HepG2 (cell line): Measurements from ENCODE around the gene SIAH1. TPM values are rescaled to one million over a fixed set of nuclear protein-coding genes. Genes with fewer than 3 reads are reported as not detected.

Source experiments
- DNMT3B ChIP-seq: conservative IDR thresholded peaks from 2 replicates; pipeline ENCODE4 v1.6.1; 2016; ENCODE audit warnings: missing biosample characterization, control low read depth
- HNF4G ChIP-seq, 2 experiments: sonication (generic) in 1 of 2; formaldehyde crosslinking in 1 of 2; IDR thresholded peaks; 2 replicates each; pipeline versions ENCODE4 v1.4.0 to v1.6.1; 2011 to 2020; ENCODE audit warnings: borderline replicate concordance in 2 of 2, low read depth in 2 of 2, mild to moderate bottlenecking in 2 of 2, low read length in 1 of 2, missing genetic modification reagents in 1 of 2, moderate library complexity in 1 of 2
- KAT8 ChIP-seq: IDR thresholded peaks from 2 replicates; pipeline ENCODE4 v1.6.1; 2016; ENCODE audit warnings: missing genetic modification reagents, missing compliant biosample characterization
- RCOR2 ChIP-seq: IDR thresholded peaks from 2 replicates; pipeline ENCODE4 v1.6.1; 2016; ENCODE audit warnings: missing biosample characterization, missing genetic modification reagents
- ZNF138 ChIP-seq: sonication (generic); formaldehyde crosslinking; IDR thresholded peaks from 2 replicates; pipeline ENCODE4 v1.5.0; 2020; ENCODE audit warnings: mild to moderate bottlenecking, low read depth, missing genetic modification reagents
- ZNF160 ChIP-seq: sonication (generic); formaldehyde crosslinking; IDR thresholded peaks from 2 replicates; pipeline ENCODE4 v1.8.0; 2022; ENCODE audit warnings: mild to moderate bottlenecking, inconsistent platforms, missing genetic modification reagents
- ZNF652 ChIP-seq: IDR thresholded peaks from 2 replicates; pipeline ENCODE4 v1.6.1; 2016; ENCODE audit warnings: low read depth, borderline replicate concordance
- polyA plus RNA-seq, 8 experiments: library from polyadenylated mRNA; depleted of rRNA in 3 of 8; stranded (reverse) in 7 of 8; unstranded in 1 of 8; fragments of >200 nt; fragmentation: Illumina TruSeq in 4 of 8; extraction: Trizol in 4 of 8; gene quantifications; 2 replicates each; pipeline versions ENCODE4 v1.2.1 to v1.2.3, GENCODE V29; 2011 to 2016; ENCODE audit warnings: low read depth in 4 of 8, missing spikeins in 1 of 8, mixed read lengths in 1 of 8; ENCODE audit not compliant: insufficient read depth in 1 of 8
- total RNA-seq, 5 experiments: library from RNA; depleted of rRNA; stranded (reverse); fragments of >200 nt; fragmentation: Illumina TruSeq; extraction: Trizol; gene quantifications; 2 replicates each; pipeline ENCODE4 v1.2.3, GENCODE V29; 2016; ENCODE audit warnings: low read depth in 1 of 5
- TF ChIP-seq, protein P1 (sequence below): sonication (generic); formaldehyde crosslinking; IDR thresholded peaks from 2 replicates; pipeline ENCODE4 v1.5.0; 2020; ENCODE audit warnings: mild to moderate bottlenecking, missing genetic modification reagents
- TF ChIP-seq, protein P2 (sequence below): sonication (generic); formaldehyde crosslinking; IDR thresholded peaks from 2 replicates; pipeline ENCODE4 v1.4.0; 2020; ENCODE audit warnings: missing genetic modification reagents, mild to moderate bottlenecking, borderline replicate concordance
- TF ChIP-seq, protein P3 (sequence below): sonication (generic); formaldehyde crosslinking; IDR thresholded peaks from 2 replicates; pipeline ENCODE4 v1.5.1; 2020; ENCODE audit warnings: mild to moderate bottlenecking, missing genetic modification reagents
- TF ChIP-seq, protein P4 (sequence below): sonication (generic); formaldehyde crosslinking; IDR thresholded peaks from 2 replicates; pipeline ENCODE4 v1.4.0; 2020; ENCODE audit warnings: mild to moderate bottlenecking, missing genetic modification reagents
- TF ChIP-seq, protein P5 (sequence below): IDR thresholded peaks from 2 replicates; pipeline ENCODE4 v1.4.0; 2020; ENCODE audit warnings: mild to moderate bottlenecking, missing genetic modification reagents

Gene SIAH1
- total and polyA plus RNA-seq, 2 of the 13 experiments (the other 11 are each of a cell fraction or from before 2014, with no cell fraction given), result 16.0 to 28.6 TPM

DNA sequence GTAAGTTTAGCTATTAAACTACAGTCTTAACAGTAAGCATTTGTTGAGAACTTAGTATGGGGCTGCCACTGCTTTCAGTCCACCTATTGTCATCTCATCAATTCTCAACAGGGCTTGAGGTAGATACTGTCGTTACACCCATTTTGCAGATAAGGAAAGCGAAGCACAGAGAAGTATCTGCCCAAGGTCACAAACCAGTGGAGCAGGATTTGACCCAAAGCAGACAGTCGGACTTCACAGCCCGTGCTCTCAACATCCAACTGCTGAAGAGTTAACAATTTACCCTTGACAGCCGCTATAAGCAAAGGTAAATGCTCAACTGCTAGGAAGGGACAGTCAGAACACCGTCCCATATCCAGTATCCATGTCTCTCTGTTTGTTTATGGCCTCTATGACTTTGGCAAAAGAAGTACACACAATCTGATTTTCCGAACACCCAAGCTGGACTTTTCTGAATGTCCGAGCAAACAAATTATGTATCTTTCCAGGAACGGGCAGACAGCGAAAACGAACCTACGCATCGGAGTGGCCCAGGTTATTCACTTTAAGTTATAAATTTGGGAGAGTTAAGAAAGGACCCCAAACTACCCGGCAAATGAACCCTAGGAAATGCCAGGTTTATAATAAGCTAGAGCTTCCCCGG lies 1.2 kb downstream of the SIAH1 start (continued):
- TF ChIP-seq, protein P1, sequence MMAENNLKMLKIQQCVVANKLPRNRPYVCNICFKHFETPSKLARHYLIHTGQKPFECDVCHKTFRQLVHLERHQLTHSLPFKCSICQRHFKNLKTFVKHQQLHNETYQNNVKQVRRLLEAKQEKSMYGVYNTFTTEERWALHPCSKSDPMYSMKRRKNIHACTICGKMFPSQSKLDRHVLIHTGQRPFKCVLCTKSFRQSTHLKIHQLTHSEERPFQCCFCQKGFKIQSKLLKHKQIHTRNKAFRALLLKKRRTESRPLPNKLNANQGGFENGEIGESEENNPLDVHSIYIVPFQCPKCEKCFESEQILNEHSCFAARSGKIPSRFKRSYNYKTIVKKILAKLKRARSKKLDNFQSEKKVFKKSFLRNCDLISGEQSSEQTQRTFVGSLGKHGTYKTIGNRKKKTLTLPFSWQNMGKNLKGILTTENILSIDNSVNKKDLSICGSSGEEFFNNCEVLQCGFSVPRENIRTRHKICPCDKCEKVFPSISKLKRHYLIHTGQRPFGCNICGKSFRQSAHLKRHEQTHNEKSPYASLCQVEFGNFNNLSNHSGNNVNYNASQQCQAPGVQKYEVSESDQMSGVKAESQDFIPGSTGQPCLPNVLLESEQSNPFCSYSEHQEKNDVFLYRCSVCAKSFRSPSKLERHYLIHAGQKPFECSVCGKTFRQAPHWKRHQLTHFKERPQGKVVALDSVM (CRISPR knock-in tag), result peak; percentile 44; the same call in 1 of the 2 replicates
- TF ChIP-seq, protein P2, sequence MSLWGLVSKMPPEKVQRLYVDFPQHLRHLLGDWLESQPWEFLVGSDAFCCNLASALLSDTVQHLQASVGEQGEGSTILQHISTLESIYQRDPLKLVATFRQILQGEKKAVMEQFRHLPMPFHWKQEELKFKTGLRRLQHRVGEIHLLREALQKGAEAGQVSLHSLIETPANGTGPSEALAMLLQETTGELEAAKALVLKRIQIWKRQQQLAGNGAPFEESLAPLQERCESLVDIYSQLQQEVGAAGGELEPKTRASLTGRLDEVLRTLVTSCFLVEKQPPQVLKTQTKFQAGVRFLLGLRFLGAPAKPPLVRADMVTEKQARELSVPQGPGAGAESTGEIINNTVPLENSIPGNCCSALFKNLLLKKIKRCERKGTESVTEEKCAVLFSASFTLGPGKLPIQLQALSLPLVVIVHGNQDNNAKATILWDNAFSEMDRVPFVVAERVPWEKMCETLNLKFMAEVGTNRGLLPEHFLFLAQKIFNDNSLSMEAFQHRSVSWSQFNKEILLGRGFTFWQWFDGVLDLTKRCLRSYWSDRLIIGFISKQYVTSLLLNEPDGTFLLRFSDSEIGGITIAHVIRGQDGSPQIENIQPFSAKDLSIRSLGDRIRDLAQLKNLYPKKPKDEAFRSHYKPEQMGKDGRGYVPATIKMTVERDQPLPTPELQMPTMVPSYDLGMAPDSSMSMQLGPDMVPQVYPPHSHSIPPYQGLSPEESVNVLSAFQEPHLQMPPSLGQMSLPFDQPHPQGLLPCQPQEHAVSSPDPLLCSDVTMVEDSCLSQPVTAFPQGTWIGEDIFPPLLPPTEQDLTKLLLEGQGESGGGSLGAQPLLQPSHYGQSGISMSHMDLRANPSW (CRISPR knock-in tag), result 0 out of 2 replicates have a peak, but pooled peaks have one; percentile 36
- TF ChIP-seq HNF4G (IDR thresholded peaks at IDR 0.05; ENCODE audit: borderline replicate concordance, low read depth, low read length), result no peak
- 0 out of 2 replicates have a peak, but pooled peaks have one; percentile 43 for TF ChIP-seq HNF4G (CRISPR knock-in tag; IDR thresholded peaks at IDR 0.05; ENCODE audit: borderline replicate concordance, low read depth)
- TF ChIP-seq, protein P3, sequence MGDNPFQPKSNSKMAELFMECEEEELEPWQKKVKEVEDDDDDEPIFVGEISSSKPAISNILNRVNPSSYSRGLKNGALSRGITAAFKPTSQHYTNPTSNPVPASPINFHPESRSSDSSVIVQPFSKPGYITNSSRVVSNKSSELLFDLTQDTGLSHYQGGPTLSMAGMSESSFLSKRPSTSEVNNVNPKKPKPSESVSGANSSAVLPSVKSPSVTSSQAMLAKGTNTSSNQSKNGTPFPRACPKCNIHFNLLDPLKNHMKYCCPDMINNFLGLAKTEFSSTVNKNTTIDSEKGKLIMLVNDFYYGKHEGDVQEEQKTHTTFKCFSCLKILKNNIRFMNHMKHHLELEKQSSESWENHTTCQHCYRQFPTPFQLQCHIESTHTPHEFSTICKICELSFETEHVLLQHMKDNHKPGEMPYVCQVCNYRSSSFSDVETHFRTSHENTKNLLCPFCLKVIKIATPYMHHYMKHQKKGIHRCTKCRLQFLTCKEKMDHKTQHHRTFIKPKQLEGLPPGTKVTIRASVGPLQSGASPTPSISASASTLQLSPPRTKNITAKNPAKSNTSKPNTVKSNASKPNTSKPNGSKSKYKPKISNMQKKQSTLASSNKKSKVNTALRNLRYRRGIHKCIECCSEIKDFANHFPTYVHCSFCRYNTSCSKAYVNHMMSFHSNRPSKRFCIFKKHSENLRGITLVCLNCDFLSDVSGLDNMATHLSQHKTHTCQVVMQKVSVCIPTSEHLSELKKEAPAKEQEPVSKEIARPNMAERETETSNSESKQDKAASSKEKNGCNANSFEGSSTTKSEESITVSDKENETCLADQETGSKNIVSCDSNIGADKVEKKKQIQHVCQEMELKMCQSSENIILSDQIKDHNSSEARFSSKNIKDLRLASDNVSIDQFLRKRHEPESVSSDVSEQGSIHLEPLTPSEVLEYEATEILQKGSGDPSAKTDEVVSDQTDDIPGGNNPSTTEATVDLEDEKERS (CRISPR knock-in tag), result peak; percentile 62; the same call in 1 of the 2 replicates
- peak; percentile 84 for TF ChIP-seq ZNF652
- 0 out of 2 replicates have a peak, but pooled peaks have one; percentile 58 for TF ChIP-seq ZNF138 (CRISPR knock-in tag)
- TF ChIP-seq RCOR2 (CRISPR knock-in tag), result peak; percentile 95
- TF ChIP-seq, protein P4, sequence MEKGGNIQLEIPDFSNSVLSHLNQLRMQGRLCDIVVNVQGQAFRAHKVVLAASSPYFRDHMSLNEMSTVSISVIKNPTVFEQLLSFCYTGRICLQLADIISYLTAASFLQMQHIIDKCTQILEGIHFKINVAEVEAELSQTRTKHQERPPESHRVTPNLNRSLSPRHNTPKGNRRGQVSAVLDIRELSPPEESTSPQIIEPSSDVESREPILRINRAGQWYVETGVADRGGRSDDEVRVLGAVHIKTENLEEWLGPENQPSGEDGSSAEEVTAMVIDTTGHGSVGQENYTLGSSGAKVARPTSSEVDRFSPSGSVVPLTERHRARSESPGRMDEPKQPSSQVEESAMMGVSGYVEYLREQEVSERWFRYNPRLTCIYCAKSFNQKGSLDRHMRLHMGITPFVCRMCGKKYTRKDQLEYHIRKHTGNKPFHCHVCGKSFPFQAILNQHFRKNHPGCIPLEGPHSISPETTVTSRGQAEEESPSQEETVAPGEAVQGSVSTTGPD (CRISPR knock-in tag), result 0 out of 2 replicates have a peak, but pooled peaks have one; percentile 30
- TF ChIP-seq KAT8 (CRISPR knock-in tag), result peak; percentile 39; the same call in 1 of the 2 replicates
- no peak for TF ChIP-seq ZNF160
- 0 out of 2 replicates have a peak, but pooled peaks have one; percentile 14 for TF ChIP-seq DNMT3B (CRISPR knock-in tag)
- TF ChIP-seq, protein P5, sequence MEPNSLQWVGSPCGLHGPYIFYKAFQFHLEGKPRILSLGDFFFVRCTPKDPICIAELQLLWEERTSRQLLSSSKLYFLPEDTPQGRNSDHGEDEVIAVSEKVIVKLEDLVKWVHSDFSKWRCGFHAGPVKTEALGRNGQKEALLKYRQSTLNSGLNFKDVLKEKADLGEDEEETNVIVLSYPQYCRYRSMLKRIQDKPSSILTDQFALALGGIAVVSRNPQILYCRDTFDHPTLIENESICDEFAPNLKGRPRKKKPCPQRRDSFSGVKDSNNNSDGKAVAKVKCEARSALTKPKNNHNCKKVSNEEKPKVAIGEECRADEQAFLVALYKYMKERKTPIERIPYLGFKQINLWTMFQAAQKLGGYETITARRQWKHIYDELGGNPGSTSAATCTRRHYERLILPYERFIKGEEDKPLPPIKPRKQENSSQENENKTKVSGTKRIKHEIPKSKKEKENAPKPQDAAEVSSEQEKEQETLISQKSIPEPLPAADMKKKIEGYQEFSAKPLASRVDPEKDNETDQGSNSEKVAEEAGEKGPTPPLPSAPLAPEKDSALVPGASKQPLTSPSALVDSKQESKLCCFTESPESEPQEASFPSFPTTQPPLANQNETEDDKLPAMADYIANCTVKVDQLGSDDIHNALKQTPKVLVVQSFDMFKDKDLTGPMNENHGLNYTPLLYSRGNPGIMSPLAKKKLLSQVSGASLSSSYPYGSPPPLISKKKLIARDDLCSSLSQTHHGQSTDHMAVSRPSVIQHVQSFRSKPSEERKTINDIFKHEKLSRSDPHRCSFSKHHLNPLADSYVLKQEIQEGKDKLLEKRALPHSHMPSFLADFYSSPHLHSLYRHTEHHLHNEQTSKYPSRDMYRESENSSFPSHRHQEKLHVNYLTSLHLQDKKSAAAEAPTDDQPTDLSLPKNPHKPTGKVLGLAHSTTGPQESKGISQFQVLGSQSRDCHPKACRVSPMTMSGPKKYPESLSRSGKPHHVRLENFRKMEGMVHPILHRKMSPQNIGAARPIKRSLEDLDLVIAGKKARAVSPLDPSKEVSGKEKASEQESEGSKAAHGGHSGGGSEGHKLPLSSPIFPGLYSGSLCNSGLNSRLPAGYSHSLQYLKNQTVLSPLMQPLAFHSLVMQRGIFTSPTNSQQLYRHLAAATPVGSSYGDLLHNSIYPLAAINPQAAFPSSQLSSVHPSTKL, result peak; percentile 7
